ENCODE measurements around the gene CD8B. TPM values are rescaled to one million over a fixed set of nuclear protein-coding genes. Genes with fewer than 3 reads are reported as not detected.

The CD8B gene
- total RNA-seq, 1 experiment from 2014 or later = 0.24 TPM

DNA sequence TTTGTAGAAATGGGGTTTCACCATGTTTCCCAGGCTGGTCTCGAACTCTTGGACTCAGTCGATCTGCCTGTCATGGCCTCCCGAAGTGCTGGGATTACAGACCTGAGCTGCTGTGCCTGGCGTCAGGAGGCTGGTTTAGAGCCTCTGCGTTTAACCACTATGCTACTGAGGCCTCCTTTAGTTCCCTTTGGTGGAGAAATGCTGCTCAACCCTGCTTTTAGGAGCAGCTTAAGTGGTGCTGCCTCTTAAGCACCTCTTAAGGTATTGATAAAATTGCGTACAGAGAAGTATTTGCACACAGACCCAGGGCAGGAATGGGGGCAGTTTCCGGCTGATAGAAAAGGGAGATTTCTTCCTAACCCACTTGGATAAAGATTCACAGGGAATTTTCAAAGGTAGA lies 78.9 kb downstream of the CD8B start:
- H3K27ac ChIP-seq (ENCODE audit: insufficient read length, low read depth, low read length) = no peak overlapping the region
- DNase-seq = no peak
- H3K56ac ChIP-seq (ENCODE audit: insufficient read length, low read depth, low read length) = no peak overlapping the region
- TF ChIP-seq, protein P1, sequence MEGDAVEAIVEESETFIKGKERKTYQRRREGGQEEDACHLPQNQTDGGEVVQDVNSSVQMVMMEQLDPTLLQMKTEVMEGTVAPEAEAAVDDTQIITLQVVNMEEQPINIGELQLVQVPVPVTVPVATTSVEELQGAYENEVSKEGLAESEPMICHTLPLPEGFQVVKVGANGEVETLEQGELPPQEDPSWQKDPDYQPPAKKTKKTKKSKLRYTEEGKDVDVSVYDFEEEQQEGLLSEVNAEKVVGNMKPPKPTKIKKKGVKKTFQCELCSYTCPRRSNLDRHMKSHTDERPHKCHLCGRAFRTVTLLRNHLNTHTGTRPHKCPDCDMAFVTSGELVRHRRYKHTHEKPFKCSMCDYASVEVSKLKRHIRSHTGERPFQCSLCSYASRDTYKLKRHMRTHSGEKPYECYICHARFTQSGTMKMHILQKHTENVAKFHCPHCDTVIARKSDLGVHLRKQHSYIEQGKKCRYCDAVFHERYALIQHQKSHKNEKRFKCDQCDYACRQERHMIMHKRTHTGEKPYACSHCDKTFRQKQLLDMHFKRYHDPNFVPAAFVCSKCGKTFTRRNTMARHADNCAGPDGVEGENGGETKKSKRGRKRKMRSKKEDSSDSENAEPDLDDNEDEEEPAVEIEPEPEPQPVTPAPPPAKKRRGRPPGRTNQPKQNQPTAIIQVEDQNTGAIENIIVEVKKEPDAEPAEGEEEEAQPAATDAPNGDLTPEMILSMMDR (conservative IDR thresholded peaks at IDR 0.05) = no peak
- Mint-ChIP-seq H3K27ac (no peak overlapping the region), H3K4me1 (no peaks in the 10 kb centered on the region), H3K4me3 (no peak overlapping the region), H3K9me3 (no peaks in the 10 kb centered on the region), H3K36me3 (ENCODE audit: insufficient read depth in 1 of 3, low read depth in 3 of 3) (no peaks in the 10 kb centered on the region), H3K27me3 (ENCODE audit: low read depth) (peaks cover 34% of the 10 kb centered on the region)
- no peak overlapping the region for H2BK15ac ChIP-seq (ENCODE audit: low read depth, low read length)
- H2BK20ac ChIP-seq (ENCODE audit: low read depth, low read length, poor library complexity, severe bottlenecking) = no peak overlapping the region
- H3K79me1 ChIP-seq (ENCODE audit: insufficient read depth, low read depth, low read length, poor library complexity, severe bottlenecking) = no peaks in the 10 kb centered on the region
- no peak overlapping the region for H3T11ph ChIP-seq (ENCODE audit: low read length)
- no peak overlapping the region for H3K23ac ChIP-seq (ENCODE audit: insufficient read length, low read depth, low read length)
- H3K79me2 ChIP-seq (ENCODE audit: insufficient read depth, low read length) = no peaks in the 10 kb centered on the region
- H3K9ac ChIP-seq (ENCODE audit: extremely low read depth, insufficient read length, low read length) = no peak overlapping the region
- no peaks in the 10 kb centered on the region for H3K23me2 ChIP-seq (ENCODE audit: insufficient read length, low read depth, low read length, poor library complexity, severe bottlenecking)
- H2BK5ac ChIP-seq (ENCODE audit: insufficient read length, low read length) = no peak overlapping the region
- no peaks in the 10 kb centered on the region for H3K4me1 ChIP-seq (ENCODE audit: insufficient read depth, low read length)
- no peak overlapping the region for H2BK12ac ChIP-seq (ENCODE audit: insufficient read length, low read depth, low read length)
- no peak overlapping the region for H3K18ac ChIP-seq (ENCODE audit: insufficient read length, low read depth, low read length)
- no peaks in the 10 kb centered on the region for H3K9me3 ChIP-seq (ENCODE audit: control insufficient read depth, low read depth, low read length)
- no peak overlapping the region for H3K4me2 ChIP-seq (ENCODE audit: insufficient read depth, insufficient read length, low read length)
- H3K14ac ChIP-seq (ENCODE audit: insufficient read depth, low read length) = no peak overlapping the region
- no peak overlapping the region for H4K91ac ChIP-seq (ENCODE audit: insufficient read length, low read depth, low read length)
- H4K5ac ChIP-seq (ENCODE audit: insufficient read length, low read depth, low read length) = no peak overlapping the region
- H2BK120ac ChIP-seq (ENCODE audit: low read depth, low read length, poor library complexity, severe bottlenecking) = no peak overlapping the region
- peaks cover 2% of the 10 kb centered on the region; the same call in 1 of the 2 replicates for H3K27me3 ChIP-seq (ENCODE audit: insufficient read depth, low read length)
- H2AFZ ChIP-seq (ENCODE audit: low read length) = no peak overlapping the region
- no peak overlapping the region for H2AK5ac ChIP-seq (ENCODE audit: insufficient read length, low read length)
- no CpG with 5 or more reads among the region's 7 CpGs for WGBS (ENCODE audit: extremely low coverage, insufficient read length, low lambda C conversion rate)
- H4K20me1 ChIP-seq (ENCODE audit: control insufficient read depth, insufficient read depth, insufficient read length) = no peaks in the 10 kb centered on the region
- H4K8ac ChIP-seq (replicated peaks; ENCODE audit: insufficient read length, low read depth, low read length) = no peak overlapping the region
- H3K4ac ChIP-seq (ENCODE audit: low read depth, low read length) = no peak overlapping the region
